ENCODE results near the gene HNMT.
"Not testable (repeated sequence)": the region's sequence is repeated elsewhere in the genome, so short reads cannot be mapped to it uniquely, and the experiment has no call there.

Gene HNMT

GRCh38 chr2:137964066-137964858 lies at the start of gene HNMT:
Gene HNMT, plus strand, starts transcription at chr2:137964473. Its CDS starts 19 bp downstream, at chr2:137964492.
- DNase-seq (ENCODE audit: low spot score): no peak
- TF ChIP-seq, protein P1, sequence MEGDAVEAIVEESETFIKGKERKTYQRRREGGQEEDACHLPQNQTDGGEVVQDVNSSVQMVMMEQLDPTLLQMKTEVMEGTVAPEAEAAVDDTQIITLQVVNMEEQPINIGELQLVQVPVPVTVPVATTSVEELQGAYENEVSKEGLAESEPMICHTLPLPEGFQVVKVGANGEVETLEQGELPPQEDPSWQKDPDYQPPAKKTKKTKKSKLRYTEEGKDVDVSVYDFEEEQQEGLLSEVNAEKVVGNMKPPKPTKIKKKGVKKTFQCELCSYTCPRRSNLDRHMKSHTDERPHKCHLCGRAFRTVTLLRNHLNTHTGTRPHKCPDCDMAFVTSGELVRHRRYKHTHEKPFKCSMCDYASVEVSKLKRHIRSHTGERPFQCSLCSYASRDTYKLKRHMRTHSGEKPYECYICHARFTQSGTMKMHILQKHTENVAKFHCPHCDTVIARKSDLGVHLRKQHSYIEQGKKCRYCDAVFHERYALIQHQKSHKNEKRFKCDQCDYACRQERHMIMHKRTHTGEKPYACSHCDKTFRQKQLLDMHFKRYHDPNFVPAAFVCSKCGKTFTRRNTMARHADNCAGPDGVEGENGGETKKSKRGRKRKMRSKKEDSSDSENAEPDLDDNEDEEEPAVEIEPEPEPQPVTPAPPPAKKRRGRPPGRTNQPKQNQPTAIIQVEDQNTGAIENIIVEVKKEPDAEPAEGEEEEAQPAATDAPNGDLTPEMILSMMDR (IDR thresholded peaks at IDR 0.05; ENCODE audit: borderline replicate concordance, control extremely low read depth, extremely low read depth, insufficient read depth, missing control alignments): no peak
- in situ Hi-C loops (cut with MboI; ENCODE audit: low sequenced_read_pairs, unreplicated experiment): no loop called here

- TF ChIP-seq, protein P1 (IDR thresholded peaks at IDR 0.05; ENCODE audit: borderline replicate concordance, control extremely low read depth, extremely low read depth, insufficient read depth, missing control alignments): no peak
- DNase-seq (ENCODE audit: low spot score): no peak
- in situ Hi-C loops (cut with MboI; ENCODE audit: low sequenced_read_pairs, unreplicated experiment): no loop called here
These were observed 43.0 kb upstream of the HNMT start for GRCh38 chr2:137921105-137921880.

DNA sequence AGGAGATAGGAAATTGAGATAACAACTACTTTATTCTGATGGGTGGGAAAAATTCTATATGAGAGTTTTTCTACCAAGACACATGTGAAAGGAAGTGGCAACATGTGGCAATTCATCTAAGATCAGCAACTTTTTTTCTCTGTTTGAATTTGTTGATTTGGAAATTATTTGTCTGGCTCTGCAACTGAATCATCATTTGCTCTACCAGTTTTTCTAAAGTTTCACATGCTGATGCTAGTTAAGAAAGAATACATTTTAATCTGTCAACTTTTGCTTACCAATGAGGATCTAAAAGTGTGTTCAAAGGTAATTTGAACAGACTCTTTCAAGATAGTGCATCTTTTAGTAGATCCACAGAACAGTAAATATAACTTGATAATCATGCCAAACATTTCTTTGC lies 42.1 kb upstream of the HNMT start:
- DNase-seq (ENCODE audit: low spot score); in situ Hi-C loops (cut with MboI; ENCODE audit: low sequenced_read_pairs, unreplicated experiment): not testable (repeated sequence)

DNA sequence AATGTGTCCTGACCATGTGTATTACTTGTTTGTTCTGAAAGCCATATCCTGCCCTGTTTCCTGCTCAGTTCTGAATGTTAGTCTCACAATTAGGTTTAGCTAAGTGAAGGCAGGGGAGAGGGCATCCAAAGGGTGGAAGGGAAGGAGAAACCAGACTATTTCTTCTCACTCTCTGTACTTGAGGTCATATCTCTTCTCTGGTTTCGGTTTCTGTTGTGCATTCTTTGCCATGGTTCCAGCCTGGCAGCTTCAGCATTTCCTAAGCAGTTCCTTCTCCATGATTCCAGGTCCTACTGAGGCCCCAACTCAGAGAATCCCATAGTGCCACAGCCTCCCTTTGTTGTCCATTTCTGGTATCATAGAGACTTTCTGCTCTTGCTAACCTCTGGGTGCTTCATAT lies 40.3 kb upstream of the HNMT start:
- in situ Hi-C loops (cut with MboI; ENCODE audit: low sequenced_read_pairs, unreplicated experiment): no loop called here
- TF ChIP-seq, protein P1 (IDR thresholded peaks at IDR 0.05; ENCODE audit: borderline replicate concordance, control extremely low read depth, extremely low read depth, insufficient read depth, missing control alignments): no peak
- DNase-seq (ENCODE audit: low spot score): no peak

- in situ Hi-C loops (cut with MboI; ENCODE audit: low sequenced_read_pairs, unreplicated experiment): loop anchor here (25.0 kb wide), 1 partner anchor 462 kb away; no protein-coding TSS in a partner anchor
- no peak for DNase-seq (ENCODE audit: low spot score)
- TF ChIP-seq, protein P1 (IDR thresholded peaks at IDR 0.05; ENCODE audit: borderline replicate concordance, control extremely low read depth, extremely low read depth, insufficient read depth, missing control alignments): no peak
These were observed 38.7 kb upstream of the HNMT start for GRCh38 chr2:137925599-137925998.

DNA sequence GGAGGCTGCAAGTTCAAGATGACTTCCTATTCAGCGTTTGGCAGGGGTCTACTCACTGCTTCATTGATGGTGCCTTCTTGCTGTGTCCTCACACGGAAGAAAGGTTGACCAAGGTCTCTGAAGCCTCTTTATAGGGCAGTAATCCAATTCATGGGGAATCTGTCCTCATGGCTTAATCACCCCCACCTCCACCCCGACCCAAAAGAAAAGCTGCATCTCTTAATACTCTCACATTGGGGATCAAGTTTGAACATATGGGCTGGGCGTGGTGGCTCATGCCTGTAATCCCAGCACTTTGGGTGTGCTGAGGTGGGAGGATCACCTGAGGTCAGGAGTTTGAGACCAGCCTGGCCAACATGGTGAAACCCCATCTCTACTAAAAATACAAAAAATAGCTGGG lies 36.4 kb upstream of the HNMT start:
- in situ Hi-C loops (cut with MboI; ENCODE audit: low sequenced_read_pairs, unreplicated experiment): loop anchor here (25.0 kb wide), 1 partner anchor 459 kb away; no protein-coding TSS in a partner anchor
- DNase-seq (ENCODE audit: low spot score): no peak
- TF ChIP-seq, protein P1 (IDR thresholded peaks at IDR 0.05; ENCODE audit: borderline replicate concordance, control extremely low read depth, extremely low read depth, insufficient read depth, missing control alignments): no peak

Data from GM13976 (cell line).